Measurements from ENCODE around the gene NR6A1.

Gene NR6A1

DNA sequence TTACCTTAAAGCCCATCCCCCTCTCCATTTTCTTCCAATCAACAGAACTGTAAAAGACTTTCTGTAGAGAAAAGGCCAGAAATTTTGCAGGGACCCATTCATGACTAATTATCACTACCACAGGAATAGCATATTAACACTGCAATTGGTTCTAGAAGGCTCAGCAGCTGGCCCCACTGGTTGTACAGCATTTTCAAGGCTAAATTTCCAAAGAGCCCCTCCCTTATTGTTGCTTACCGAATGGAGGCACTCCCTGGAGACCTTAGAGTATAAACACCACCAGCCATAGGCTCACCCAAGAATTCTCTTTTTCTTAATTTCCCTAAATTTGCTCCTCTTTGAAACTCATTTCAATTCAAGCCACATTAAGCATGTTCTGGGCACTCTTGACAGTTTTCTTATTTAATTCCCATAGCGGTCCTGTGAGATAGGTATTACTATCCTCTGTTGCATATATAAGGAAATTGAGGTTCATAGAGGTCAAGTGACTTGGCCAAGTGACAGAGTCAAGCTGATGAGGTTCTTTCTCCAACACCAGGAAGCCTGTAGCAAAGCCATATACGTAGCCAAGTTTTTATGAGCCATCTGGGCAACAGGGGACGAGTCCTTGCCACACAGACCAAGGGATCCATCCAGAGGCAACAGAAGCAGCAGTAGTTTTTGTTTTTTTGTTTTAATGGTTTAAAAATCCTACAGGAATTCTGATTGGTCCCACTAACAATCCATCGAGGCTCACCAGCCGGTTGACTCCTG is 180.0 kb downstream of the NR6A1 start:
- Histone ChIP-seq H3K27me3 (peaks cover 3% of the 10 kb centered on the region; the same call in 1 of the 2 replicates), H3K4me1 (no peaks in the 10 kb centered on the region; the same call in 1 of the 2 replicates), H3K9me3 (no peaks in the 10 kb centered on the region), H3K36me3 (no peaks in the 10 kb centered on the region), H3K4me3 (ENCODE audit: low read depth, low read length) (no peak overlapping the region)
- DNase-seq = no peak
- TF ChIP-seq CTCF (IDR thresholded peaks at IDR 0.05; ENCODE audit: low read depth, low read length) = no peak

- H3K27me3 ChIP-seq = no peaks in the 10 kb centered on the region
- TF ChIP-seq CTCF (IDR thresholded peaks at IDR 0.05; ENCODE audit: low read depth, low read length) = no peak
- H3K4me3 ChIP-seq (ENCODE audit: low read depth, low read length) = no peak overlapping the region
- no peaks in the 10 kb centered on the region for H3K36me3 ChIP-seq
- H3K4me1 ChIP-seq = no peaks in the 10 kb centered on the region
- DNase-seq = no peak
- no peaks in the 10 kb centered on the region for H3K9me3 ChIP-seq
These were observed 186.5 kb downstream of the NR6A1 start for GRCh38 chr9:124584631-124585030.

DNA sequence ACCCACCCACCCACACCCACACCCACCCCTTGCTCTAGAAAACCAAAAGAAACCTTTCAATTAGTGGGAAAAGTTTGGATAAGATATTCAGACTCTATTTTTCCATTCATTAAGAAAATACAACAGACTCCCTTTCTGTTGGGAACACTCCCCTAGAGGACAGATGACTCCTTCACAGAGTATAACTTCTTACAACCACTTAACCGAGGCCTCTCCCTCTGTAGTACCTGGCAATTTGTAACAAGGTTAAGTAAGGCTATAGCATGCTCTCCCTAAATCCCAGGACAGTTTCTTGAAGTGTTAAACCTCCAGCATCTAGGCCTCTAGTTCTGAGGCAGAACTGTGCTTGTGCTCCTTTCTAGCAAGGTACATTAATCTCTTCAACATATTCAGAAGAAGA is 188.0 kb downstream of the NR6A1 start:
- Histone ChIP-seq H3K4me3 (ENCODE audit: low read depth, low read length) (no peak overlapping the region), H3K4me1 (no peaks in the 10 kb centered on the region), H3K9me3 (no peaks in the 10 kb centered on the region), H3K36me3 (no peaks in the 10 kb centered on the region), H3K27me3 (no peaks in the 10 kb centered on the region)
- no peak for TF ChIP-seq CTCF (IDR thresholded peaks at IDR 0.05; ENCODE audit: low read depth, low read length)
- no peak for DNase-seq

- H3K4me3 ChIP-seq (ENCODE audit: low read depth, low read length) = no peak overlapping the region
- no peaks in the 10 kb centered on the region for H3K9me3 ChIP-seq
- TF ChIP-seq CTCF (IDR thresholded peaks at IDR 0.05; ENCODE audit: low read depth, low read length) = no peak
These were observed 190.9 kb downstream of the NR6A1 start for GRCh38 chr9:124580186-124580585.

DNA sequence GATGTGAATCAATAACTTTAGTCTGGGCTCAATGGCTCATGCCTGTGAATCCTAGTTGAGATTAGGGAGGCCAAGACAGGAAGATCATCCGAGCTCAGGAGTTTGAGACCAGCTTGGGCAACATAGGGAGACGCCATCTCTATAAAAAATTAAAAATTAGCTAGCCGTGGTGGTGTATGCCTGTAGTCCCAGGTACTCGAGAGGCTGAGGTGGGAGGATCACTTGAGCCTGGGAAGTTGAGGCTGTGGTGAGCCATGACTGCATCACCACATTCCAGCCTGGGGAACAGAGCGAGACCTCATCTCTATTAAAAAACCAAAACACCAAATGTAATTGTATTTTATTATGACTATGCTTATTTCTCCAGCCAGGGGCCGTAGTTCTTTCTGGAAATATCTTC is 194.4 kb downstream of the NR6A1 start:
- no peaks in the 10 kb centered on the region for H3K4me1 ChIP-seq
- no peak for DNase-seq
- no peaks in the 10 kb centered on the region for H3K36me3 ChIP-seq
- TF ChIP-seq CTCF (IDR thresholded peaks at IDR 0.05; ENCODE audit: low read depth, low read length) = no peak
- no peaks in the 10 kb centered on the region for H3K27me3 ChIP-seq
- no peak overlapping the region for H3K4me3 ChIP-seq (ENCODE audit: low read depth, low read length)
- no peaks in the 10 kb centered on the region for H3K9me3 ChIP-seq

More at GRCh38 chr9:124580186-124580585, 190.9 kb downstream of the NR6A1 start:
- Histone ChIP-seq H3K27me3 (no peaks in the 10 kb centered on the region), H3K36me3 (no peaks in the 10 kb centered on the region), H3K4me1 (no peaks in the 10 kb centered on the region)
- DNase-seq = no peak

DNA sequence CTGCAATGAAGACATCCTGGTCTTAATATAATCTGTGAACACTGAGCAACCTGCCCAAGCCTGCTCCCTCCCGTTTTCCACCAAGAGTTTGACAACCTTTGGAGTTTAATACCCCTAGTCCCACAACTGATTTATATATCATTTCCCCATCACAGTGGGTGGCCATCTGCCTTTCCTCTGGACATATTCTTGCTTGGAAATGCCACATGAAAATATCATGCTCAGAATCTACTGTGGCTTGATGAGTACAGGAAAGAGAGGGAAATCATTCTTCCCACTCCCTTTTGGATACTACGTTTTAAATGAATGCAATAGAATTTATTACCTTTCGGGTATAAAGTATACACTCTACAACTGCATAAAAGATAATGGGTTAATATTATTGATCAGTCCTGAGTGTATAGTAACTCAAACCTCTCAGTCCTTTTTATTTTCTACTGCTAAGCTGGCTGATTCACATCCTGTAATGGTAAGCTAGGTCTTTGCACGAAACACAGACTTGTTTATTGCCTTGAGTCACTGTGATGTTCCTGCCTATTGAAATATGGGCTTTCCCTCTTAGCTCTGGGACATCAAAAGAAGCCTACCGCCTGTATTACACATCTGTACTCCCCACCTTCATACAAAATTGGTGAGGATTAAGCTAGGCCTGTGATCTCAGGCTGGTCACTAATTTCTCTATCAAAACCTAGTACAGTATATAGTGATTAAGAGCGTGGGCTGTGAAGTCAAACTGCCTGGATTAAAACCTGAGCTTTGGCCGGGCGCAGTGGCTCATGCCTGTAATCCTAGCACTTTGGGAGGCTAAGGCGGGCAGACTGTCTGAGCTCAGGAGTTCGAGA is 196.4 kb downstream of the NR6A1 start:
- TF ChIP-seq CTCF (IDR thresholded peaks at IDR 0.05; ENCODE audit: low read depth, low read length) = no peak
- no peaks in the 10 kb centered on the region for H3K27me3 ChIP-seq
- H3K36me3 ChIP-seq = no peaks in the 10 kb centered on the region
- H3K9me3 ChIP-seq = no peaks in the 10 kb centered on the region
- no peaks in the 10 kb centered on the region for H3K4me1 ChIP-seq
- no peak for DNase-seq
- no peak overlapping the region for H3K4me3 ChIP-seq (ENCODE audit: low read depth, low read length)
